ENCODE measurements around the gene CDV3.
"Not testable (repeated sequence)": the region's sequence is repeated elsewhere in the genome, so short reads cannot be mapped to it uniquely, and the experiment has no call there.

Gene CDV3, protein sequence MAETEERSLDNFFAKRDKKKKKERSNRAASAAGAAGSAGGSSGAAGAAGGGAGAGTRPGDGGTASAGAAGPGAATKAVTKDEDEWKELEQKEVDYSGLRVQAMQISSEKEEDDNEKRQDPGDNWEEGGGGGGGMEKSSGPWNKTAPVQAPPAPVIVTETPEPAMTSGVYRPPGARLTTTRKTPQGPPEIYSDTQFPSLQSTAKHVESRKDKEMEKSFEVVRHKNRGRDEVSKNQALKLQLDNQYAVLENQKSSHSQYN

DNA sequence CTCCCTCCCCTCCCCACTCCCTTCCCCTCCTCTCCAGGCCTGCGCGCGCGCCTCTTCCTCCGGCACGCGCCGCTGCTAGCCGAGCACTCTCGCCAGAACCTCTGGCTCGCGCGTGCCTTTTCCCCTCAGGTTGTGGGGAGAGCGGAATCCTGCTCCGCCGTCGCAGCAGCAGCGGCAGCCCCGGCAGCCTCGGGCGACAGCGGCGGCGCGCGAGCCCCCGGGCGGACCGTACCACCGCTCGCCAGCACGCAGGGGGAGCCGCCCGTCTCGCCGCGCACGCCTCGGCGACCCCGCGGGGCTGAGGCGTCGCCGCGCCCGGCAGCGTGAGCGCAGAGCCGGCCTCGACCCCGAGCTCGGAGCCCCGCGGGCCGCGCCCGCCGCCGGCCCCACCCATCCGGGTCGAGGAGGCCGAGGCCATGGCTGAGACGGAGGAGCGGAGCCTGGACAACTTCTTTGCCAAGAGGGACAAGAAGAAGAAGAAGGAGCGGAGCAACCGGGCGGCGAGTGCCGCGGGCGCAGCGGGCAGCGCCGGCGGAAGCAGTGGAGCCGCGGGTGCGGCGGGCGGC lies at the start of gene CDV3:
TSS of gene CDV3 (plus strand) at position 58 of the 566 bp plus-strand sequence. CDS start at position 417, 359 bp downstream.
- Mint-ChIP-seq H3K27ac (peak within 1 kb of the TSS; percentile 99), H3K36me3 (peaks cover 15% of the 10 kb centered on the region), H3K4me3 (peak within 1 kb of the TSS; percentile 90), H3K27me3 (no peaks in the 10 kb centered on the region), H3K4me1 (peaks cover 54% of the 10 kb centered on the region), H3K9me3 (no peaks in the 10 kb centered on the region)
- DNase-seq (ENCODE audit: low spot score in 2 of 2) (no peak), ATAC-seq (ENCODE audit: low read depth) (peak; percentile 50)

DNA sequence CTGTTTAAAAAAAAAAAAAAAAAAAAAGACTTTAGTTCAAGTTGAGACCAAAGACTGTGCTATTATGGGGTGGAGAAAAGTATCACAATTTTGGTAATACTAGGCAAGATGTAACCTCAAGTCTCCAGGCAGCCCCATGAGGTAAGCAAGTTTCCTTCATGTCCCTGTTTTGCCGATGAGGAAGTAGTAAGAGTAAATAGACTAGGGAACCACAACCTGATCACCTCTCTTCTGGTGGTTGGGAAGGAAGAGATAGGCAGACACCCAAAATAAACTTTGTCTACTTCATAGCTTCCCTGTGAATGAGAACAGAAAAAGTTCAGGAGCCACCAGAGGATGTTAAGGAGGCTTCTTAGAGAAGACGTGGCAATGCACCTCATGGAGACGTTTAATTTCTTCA lies 49.7 kb upstream of the CDV3 start:
- H3K27ac Mint-ChIP-seq; DNase-seq (ENCODE audit: low spot score in 2 of 2); H3K36me3 Mint-ChIP-seq; H3K9me3 Mint-ChIP-seq; ATAC-seq (ENCODE audit: low read depth); H3K27me3 Mint-ChIP-seq; H3K4me3 Mint-ChIP-seq: not testable (repeated sequence)
- peaks cover 11% of the 10 kb centered on the region for H3K4me1 Mint-ChIP-seq

DNA sequence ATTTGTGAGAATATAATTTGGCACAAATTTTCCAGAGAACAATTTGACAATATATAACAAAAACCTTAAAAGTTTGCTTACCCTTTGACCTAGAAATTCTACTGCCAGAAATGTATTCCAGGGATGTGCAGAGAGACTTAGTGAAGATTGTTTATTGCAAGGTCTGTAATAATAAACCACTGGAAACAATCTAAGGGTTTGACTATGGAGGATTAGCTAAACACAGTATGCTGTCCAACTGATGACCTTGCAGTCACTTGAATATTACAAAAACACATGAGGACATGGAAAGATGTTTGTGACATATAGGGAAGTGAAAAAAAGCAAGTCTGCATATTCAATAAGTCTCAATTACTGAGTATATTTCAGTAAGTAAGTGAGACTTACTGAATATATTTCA lies 48.1 kb upstream of the CDV3 start:
- Mint-ChIP-seq H3K27me3 (no peaks in the 10 kb centered on the region), H3K4me1 (peaks cover 16% of the 10 kb centered on the region), H3K9me3 (no peaks in the 10 kb centered on the region), H3K27ac (no peak overlapping the region), H3K36me3 (no peaks in the 10 kb centered on the region), H3K4me3 (no peak overlapping the region)
- DNase-seq (ENCODE audit: low spot score in 2 of 2) = no peak
- ATAC-seq (ENCODE audit: low read depth) = no peak

DNA sequence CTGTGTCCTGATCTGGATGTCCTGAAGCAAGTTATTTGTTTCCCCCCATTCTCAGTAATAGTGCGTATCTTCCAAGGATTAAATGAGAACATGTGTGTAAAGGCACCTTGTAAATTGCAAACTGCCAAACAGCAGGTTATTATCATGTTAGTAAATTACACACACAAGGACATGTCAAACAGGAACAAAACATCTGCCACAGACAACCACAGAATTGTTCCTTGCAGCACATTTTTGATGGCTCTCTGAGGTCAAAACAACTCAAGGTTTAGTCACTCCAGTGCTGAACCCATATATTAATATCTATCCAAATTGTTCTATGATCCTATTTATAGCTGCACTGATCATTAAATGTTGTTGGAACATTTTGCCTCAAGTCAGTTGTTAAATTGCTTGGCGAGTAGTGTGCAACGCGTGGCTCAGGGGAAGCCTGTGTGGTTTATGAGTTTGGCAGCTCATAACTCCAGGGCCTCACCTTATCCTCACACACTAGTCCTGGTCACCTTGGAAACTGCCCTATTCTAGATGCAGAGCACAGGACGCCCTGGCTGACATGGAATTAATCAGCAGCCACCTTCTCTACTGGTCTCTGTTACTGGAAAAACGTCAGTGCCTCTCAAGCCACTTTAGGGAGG lies 46.3 kb upstream of the CDV3 start:
- H3K4me3 Mint-ChIP-seq = no peak overlapping the region
- ATAC-seq (ENCODE audit: low read depth) (no peak), DNase-seq (ENCODE audit: low spot score in 2 of 2) (no peak)
- no peak overlapping the region for H3K27ac Mint-ChIP-seq
- no peaks in the 10 kb centered on the region for H3K9me3 Mint-ChIP-seq
- H3K27me3 Mint-ChIP-seq = no peaks in the 10 kb centered on the region
- peaks cover 15% of the 10 kb centered on the region for H3K4me1 Mint-ChIP-seq
- no peaks in the 10 kb centered on the region for H3K36me3 Mint-ChIP-seq

DNA sequence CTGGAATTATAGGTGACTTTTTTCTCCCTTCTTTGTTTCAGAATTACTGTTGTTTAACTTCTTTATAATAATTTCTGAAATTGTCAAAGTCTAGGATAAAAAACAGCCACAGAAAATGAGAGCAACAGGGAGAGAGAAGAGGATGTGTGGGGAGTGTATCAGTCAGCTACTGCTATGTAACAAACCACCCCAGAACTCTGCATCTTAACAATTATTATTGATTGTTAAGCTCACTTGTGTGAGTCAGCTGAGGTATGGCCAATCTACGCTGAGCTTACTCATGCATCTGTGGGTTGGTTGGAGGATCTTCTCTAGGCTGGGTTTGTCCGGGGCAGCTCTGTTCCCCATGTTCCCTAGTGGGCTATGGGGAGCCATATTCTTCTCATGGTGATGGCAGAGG lies 43.7 kb upstream of the CDV3 start:
- Mint-ChIP-seq H3K27ac (peak overlapping the region; percentile 42), H3K36me3 (no peaks in the 10 kb centered on the region), H3K9me3 (peaks cover 3% of the 10 kb centered on the region), H3K4me3 (no peak overlapping the region), H3K4me1 (peaks cover 16% of the 10 kb centered on the region), H3K27me3 (no peaks in the 10 kb centered on the region)
- ATAC-seq (ENCODE audit: low read depth) (no peak), DNase-seq (ENCODE audit: low spot score in 2 of 2) (no peak)

DNA sequence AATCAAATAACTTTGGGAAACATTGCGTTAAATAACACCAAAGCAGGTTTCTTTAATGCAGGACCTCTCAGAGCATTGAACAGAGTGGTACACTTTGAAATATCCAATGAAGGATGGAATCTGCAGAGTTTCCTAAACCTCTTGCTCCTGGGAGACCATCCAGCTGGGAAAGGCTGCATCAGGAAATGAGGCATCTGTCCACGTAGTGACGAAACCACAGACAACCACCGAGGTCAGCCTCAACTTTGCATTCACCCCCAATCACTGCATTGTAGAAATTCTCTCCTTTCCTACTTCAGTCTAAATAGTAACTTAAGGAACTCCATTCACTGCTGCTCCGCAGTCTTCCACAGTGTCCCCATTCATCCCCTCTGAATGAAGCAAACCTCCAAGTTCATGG lies 41.5 kb upstream of the CDV3 start:
- no peaks in the 10 kb centered on the region for H3K27me3 Mint-ChIP-seq
- H3K4me1 Mint-ChIP-seq = peaks cover 10% of the 10 kb centered on the region
- no peak overlapping the region for H3K27ac Mint-ChIP-seq
- H3K4me3 Mint-ChIP-seq = no peak overlapping the region
- ATAC-seq (ENCODE audit: low read depth) = no peak
- H3K36me3 Mint-ChIP-seq = no peaks in the 10 kb centered on the region
- H3K9me3 Mint-ChIP-seq = peaks cover 3% of the 10 kb centered on the region
- no peak for DNase-seq (ENCODE audit: low spot score in 2 of 2)

DNA sequence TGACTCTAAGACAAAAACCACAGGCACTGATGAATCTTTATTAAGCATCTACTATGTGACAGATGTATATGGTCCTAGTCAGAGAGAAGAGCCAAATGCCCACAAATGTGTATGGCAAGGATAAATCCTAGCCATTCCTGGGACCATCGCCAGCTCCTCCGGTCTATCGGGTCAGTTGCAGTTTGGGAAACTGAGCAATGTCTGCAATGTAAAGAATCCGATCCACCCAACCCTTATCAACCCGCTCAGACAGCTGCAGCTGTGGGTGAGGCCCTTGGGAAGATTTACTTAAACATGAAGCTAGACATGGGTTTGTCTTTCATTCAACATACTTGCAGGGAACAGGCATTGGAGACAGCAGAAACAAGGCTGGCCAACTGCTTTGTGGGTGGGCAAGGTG lies 40.5 kb upstream of the CDV3 start:
- ATAC-seq (ENCODE audit: low read depth) (no peak), DNase-seq (ENCODE audit: low spot score in 2 of 2) (no peak)
- H3K9me3 Mint-ChIP-seq = peaks cover 4% of the 10 kb centered on the region
- H3K4me1 Mint-ChIP-seq = peaks cover 10% of the 10 kb centered on the region
- no peak overlapping the region for H3K4me3 Mint-ChIP-seq
- H3K36me3 Mint-ChIP-seq = no peaks in the 10 kb centered on the region
- no peaks in the 10 kb centered on the region for H3K27me3 Mint-ChIP-seq
- H3K27ac Mint-ChIP-seq = no peak overlapping the region

DNA sequence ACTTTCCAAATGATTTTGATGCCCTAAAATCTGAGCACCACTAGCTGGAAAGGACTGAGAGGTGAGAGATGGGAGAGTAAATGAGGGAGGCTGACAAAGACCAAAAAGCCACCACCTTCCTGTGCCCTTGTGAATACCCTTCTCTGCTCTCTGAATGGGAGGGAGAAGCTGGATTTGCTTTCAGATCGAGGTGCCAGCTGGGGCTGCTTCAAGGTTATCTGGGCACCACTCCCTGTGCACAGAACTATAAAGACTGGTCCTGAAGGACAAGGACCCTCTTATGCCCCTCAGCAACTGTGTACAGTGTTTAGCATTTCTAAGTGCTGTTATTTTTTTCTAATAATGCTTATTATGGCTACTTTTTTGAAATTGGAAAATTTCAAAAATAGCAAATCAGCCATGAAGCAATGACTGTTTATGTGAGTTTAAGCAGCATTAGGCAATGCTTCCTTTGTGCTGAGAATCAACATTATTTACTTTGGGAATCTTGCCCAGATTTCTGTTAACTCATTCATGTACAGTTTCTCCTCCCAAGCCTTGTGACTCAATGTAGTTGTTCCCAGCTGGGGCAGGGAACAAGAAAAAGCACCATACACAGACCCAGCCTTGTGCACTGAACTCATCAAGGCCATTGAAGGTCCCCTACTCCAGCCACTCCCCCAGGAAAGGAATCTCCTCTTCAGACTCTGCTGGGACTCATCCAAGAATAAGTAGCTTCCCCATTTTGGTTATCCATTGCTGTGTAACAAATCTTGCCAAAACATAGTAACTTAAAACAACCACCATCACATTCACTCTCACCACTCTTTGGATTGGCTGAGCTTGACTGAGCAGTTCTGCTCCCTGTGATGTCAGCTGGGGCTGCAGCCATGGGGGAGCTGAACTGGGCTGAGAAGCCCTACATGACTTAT lies 37.3 kb upstream of the CDV3 start:
- ATAC-seq (ENCODE audit: low read depth) (no peak), DNase-seq (ENCODE audit: low spot score in 2 of 2) (no peak)
- H3K27ac Mint-ChIP-seq = no peak overlapping the region

DNA sequence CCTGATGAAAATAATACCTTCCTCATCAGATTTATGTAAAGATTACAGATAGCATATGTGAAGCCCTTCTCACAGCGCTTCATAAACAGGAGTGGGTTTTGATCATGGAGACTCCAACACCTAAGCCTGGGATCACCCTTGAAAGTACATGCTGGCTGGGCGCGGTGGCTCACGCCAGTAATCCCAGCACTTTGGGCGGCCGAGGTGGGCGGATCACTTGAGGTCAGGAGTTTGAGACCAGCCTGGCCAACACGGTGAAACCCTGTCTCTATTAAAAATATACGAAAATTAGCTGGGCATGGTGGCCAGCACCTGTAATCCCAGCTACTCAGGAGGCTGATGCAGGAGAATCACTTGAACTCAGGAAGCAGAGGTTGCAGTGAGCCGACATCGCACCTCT lies 36.4 kb upstream of the CDV3 start:
- H3K36me3 Mint-ChIP-seq; H3K4me1 Mint-ChIP-seq; H3K27me3 Mint-ChIP-seq; H3K27ac Mint-ChIP-seq; H3K9me3 Mint-ChIP-seq; DNase-seq (ENCODE audit: low spot score in 2 of 2); H3K4me3 Mint-ChIP-seq; ATAC-seq (ENCODE audit: low read depth): not testable (repeated sequence)

More for the DNA sequence above, 37.3 kb upstream of the CDV3 start:
- no peaks in the 10 kb centered on the region for H3K36me3 Mint-ChIP-seq
- peaks cover 8% of the 10 kb centered on the region for H3K9me3 Mint-ChIP-seq
- no peak overlapping the region for H3K4me3 Mint-ChIP-seq
- H3K27me3 Mint-ChIP-seq = no peaks in the 10 kb centered on the region
- peaks cover 4% of the 10 kb centered on the region for H3K4me1 Mint-ChIP-seq

DNA sequence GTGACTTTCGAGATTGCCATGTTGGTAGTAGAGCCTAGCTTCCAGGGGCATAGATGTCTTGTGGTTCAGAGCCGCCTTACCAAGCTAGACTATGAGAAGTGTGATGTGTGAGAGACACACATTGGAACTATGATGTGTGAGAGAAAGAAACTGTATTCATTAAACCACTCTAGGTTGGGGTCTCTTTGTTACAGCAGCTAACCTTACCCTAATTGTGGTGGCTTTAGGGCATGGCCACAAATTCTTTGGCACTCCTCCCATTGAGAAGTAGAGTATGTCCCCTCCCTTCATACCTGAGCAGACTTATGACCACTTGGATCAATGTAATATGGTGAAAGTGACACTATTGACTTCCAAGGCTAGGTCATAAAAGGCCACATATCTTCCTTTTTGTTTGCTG lies 35.3 kb upstream of the CDV3 start:
- DNase-seq (ENCODE audit: low spot score in 2 of 2) = no peak
- no peaks in the 10 kb centered on the region for H3K4me1 Mint-ChIP-seq
- no peaks in the 10 kb centered on the region for H3K27me3 Mint-ChIP-seq
- no peak for ATAC-seq (ENCODE audit: low read depth)
- H3K4me3 Mint-ChIP-seq = no peak overlapping the region
- H3K9me3 Mint-ChIP-seq = peaks cover 8% of the 10 kb centered on the region
- H3K27ac Mint-ChIP-seq = no peak overlapping the region
- H3K36me3 Mint-ChIP-seq = no peaks in the 10 kb centered on the region

DNA sequence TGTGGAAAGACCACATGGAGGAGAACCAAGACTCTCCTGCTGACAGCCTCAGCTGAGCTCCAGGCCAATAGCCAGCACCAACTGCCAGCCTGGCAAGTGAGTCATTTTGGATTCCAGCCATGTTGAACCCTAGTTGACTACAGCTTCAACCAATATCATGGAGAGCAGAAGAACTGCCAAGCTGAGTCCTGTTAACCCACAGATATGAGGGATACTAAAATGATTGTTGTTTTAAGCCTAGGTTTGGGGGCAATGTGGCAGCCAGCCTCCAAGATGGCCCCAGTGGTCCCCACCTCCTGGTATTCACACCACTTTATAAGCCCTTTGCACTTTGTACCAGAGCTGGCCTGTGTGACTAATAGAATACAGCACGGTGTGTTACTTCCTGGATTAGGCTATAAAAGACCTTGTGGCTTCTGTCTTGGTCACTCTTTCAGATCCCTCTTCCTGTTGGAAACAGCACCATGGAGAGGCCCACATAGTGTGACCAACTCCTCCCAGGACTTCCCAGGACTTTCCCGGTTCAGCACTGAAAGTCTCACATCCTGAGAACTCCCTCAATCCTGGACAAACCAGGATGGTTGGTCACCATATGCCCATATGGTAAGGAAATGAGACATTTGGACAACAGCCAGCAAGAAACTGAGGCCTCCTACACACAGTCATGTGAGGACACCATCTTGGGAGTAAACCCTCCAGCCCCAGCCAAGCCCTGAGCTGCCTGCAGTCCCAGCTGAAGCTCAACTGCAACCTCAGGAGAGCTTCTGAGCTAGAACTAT lies 32.4 kb upstream of the CDV3 start:
- no peak overlapping the region for H3K27ac Mint-ChIP-seq
- no peaks in the 10 kb centered on the region for H3K36me3 Mint-ChIP-seq
- no peaks in the 10 kb centered on the region for H3K4me1 Mint-ChIP-seq
- no peaks in the 10 kb centered on the region for H3K27me3 Mint-ChIP-seq
- H3K9me3 Mint-ChIP-seq = peaks cover 5% of the 10 kb centered on the region
- no peak overlapping the region for H3K4me3 Mint-ChIP-seq
- no peak for ATAC-seq (ENCODE audit: low read depth)
- no peak for DNase-seq (ENCODE audit: low spot score in 2 of 2)

DNA sequence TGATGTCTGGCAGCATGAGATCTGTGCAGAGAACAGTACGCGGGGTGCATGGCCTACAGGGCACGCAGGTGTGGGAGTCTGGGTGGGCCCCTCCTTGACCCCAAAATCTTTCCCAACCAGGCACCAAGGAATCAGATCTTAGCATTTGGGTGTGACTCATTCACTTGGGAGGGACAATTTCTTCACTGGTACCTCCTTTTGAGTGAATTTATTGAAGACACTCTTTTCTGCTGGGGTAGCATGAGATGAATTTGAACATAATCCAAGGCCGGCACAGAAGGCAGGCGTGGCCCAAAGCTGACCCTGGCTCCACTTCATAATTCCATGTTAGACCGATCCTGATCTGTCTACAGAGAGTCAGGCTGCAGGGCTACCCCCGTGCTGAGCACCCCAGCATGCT lies 30.6 kb upstream of the CDV3 start:
- DNase-seq (ENCODE audit: low spot score in 2 of 2) = no peak
- Mint-ChIP-seq H3K4me3 (no peak overlapping the region), H3K27me3 (no peaks in the 10 kb centered on the region), H3K9me3 (peaks cover 4% of the 10 kb centered on the region), H3K36me3 (no peaks in the 10 kb centered on the region), H3K27ac (no peak overlapping the region), H3K4me1 (no peaks in the 10 kb centered on the region)
- no peak for ATAC-seq (ENCODE audit: low read depth)

DNA sequence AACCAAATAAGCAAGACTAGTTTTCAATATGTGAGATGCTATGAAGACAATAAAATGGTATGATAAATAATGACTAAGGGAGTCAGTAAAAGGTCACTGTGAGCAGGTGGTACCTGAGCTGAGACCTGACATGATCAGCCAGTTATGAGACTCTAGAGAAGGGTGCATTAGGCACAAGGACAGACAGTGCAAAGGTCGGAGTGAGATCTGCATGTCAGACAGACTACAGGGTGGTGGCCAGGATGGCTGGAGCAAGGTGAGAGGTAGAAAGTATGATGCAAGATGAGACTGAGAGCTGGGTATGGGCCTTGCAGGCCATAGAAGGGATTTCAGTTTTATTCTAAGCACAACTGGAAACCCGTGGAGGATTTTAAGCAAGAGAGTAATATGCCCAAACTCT lies 28.5 kb upstream of the CDV3 start:
- H3K27ac Mint-ChIP-seq; H3K36me3 Mint-ChIP-seq; ATAC-seq (ENCODE audit: low read depth); H3K27me3 Mint-ChIP-seq; H3K9me3 Mint-ChIP-seq; DNase-seq (ENCODE audit: low spot score in 2 of 2); H3K4me3 Mint-ChIP-seq: not testable (repeated sequence)
- H3K4me1 Mint-ChIP-seq = peaks cover 10% of the 10 kb centered on the region
